ENCODE measurements around the gene CCT8. TPM values are rescaled to one million over a fixed set of nuclear protein-coding genes. Genes with fewer than 3 reads are reported as not detected.

CCT8 gene
- total and polyA plus RNA-seq, 4 experiments from 2014 or later: 109 to 173 (median 122) TPM

- no peak overlapping the region for H3K27ac ChIP-seq (ENCODE audit: low read depth, low read length)
- H3K27ac Mint-ChIP-seq: no peak overlapping the region
- POLR2A ChIA-PET (ENCODE audit: partially characterized antibody): no interaction called here
Observed at GRCh38 chr21:29104239-29104708, 30.8 kb upstream of the CCT8 start.

DNA sequence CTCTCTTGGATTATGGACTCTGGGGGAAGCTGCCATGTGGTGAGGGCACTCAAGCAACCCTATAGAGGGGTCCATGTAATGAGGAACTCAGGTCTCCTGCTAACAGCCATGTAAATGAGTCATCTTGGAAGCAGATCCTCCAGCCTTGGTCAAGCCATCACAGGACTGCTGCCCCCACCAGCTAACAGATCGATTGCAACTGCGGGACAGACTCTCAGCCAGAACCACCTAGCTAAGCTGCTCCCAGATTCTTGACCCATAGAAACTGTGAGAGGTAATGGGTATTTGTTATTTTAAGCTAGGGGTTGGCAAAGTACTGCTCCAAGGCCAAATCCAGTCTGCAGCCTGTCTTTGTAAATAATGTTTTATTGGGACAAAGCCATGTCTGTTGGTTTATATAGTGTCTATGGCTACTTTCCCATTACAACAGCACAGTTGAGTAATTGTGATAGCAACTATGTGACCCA is 29.4 kb upstream of the CCT8 start:
- Histone ChIP-seq H3K9me3 (ENCODE audit: control insufficient read depth in 1 of 2, low read length in 2 of 2) (no peaks in the 10 kb centered on the region), H3K27ac (ENCODE audit: low read depth, low read length) (no peak overlapping the region), H3K27me3 (ENCODE audit: insufficient read depth, low read length) (no peaks in the 10 kb centered on the region), H3K4me1 (ENCODE audit: insufficient read depth, low read length) (no peaks in the 10 kb centered on the region), H3K36me3 (ENCODE audit: insufficient read depth, low read length) (no peaks in the 10 kb centered on the region), H3K4me3 (ENCODE audit: low read length in 2 of 2) (no peak overlapping the region)
- H3K27ac Mint-ChIP-seq: no peak overlapping the region
- peaks cover 8 to 13% of the 10 kb centered on the region in 2 donors for H3K36me3 Mint-ChIP-seq
- ChIA-PET POLR2A (ENCODE audit: partially characterized antibody) (no interaction called here), CTCF (ENCODE audit: partially characterized antibody) (no interaction called here)
- no peak for DNase-seq
- intact Hi-C loops (cut with micrococcal nuclease): no loop called here
- no peaks in the 10 kb centered on the region for H3K27me3 Mint-ChIP-seq
- H3K9me3 Mint-ChIP-seq: peaks cover 0 to 1% (median 0%) of the 10 kb centered on the region in 8 donors
- no peaks in the 10 kb centered on the region for H3K4me1 Mint-ChIP-seq
- H3K4me3 Mint-ChIP-seq: no peak overlapping the region

More at GRCh38 chr21:29104239-29104708, 30.8 kb upstream of the CCT8 start:
- intact Hi-C loops (cut with micrococcal nuclease): no loop called here
- Mint-ChIP-seq H3K36me3 (peaks cover 8 to 13% of the 10 kb centered on the region in 2 donors), H3K27me3 (no peaks in the 10 kb centered on the region), H3K9me3 (peaks cover 0 to 1% (median 0%) of the 10 kb centered on the region in 8 donors), H3K4me3 (no peak overlapping the region), H3K4me1 (no peaks in the 10 kb centered on the region)
- no peak overlapping the region for H3K4me3 ChIP-seq (ENCODE audit: low read length in 2 of 2)
- no peaks in the 10 kb centered on the region for H3K36me3 ChIP-seq (ENCODE audit: insufficient read depth, low read length)
- H3K4me1 ChIP-seq (ENCODE audit: insufficient read depth, low read length): no peaks in the 10 kb centered on the region
- CTCF ChIA-PET (ENCODE audit: partially characterized antibody): no interaction called here
- no peaks in the 10 kb centered on the region for H3K9me3 ChIP-seq (ENCODE audit: control insufficient read depth in 1 of 2, low read length in 2 of 2)
- no peaks in the 10 kb centered on the region for H3K27me3 ChIP-seq (ENCODE audit: insufficient read depth, low read length)
- DNase-seq: no peak

DNA sequence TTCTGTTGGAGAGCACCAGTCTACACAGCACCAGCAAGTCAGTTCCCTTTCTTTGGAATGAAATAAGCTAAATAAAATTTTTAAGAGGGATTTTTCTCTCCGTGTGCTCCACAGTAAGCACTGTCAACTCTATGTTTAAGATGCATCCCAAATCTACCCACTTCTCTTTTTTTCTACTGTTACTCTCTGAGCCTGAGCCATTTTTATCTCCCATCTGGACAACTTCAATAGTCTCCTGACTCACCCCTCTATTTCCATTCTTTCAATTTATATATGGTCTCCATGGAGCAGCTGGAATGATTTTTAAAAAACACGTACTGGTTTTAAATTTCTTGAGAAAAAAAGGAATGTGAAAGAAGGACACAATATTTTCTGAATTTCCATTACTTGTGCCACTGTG is 24.7 kb upstream of the CCT8 start:
- Histone ChIP-seq H3K4me3 (ENCODE audit: low read length in 2 of 2) (no peak overlapping the region), H3K9me3 (ENCODE audit: control insufficient read depth in 1 of 2, low read length in 2 of 2) (no peaks in the 10 kb centered on the region), H3K27me3 (ENCODE audit: insufficient read depth, low read length) (no peaks in the 10 kb centered on the region), H3K36me3 (ENCODE audit: insufficient read depth, low read length) (no peaks in the 10 kb centered on the region), H3K27ac (ENCODE audit: low read depth, low read length) (no peak overlapping the region), H3K4me1 (ENCODE audit: insufficient read depth, low read length) (no peaks in the 10 kb centered on the region)
- H3K27me3 Mint-ChIP-seq: no peaks in the 10 kb centered on the region
- intact Hi-C loops (cut with micrococcal nuclease): no loop called here
- H3K4me3 Mint-ChIP-seq: no peak overlapping the region
- CTCF ChIA-PET (ENCODE audit: partially characterized antibody): interaction anchor here (0.8 to 15.1 kb wide), 3 partner anchors 11 to 276 kb away, joined by 4 to 241 read pairs (median 6); no protein-coding TSS in a partner anchor
- no peaks in the 10 kb centered on the region for H3K9me3 Mint-ChIP-seq
- H3K4me1 Mint-ChIP-seq: no peaks in the 10 kb centered on the region
- no peak overlapping the region for H3K27ac Mint-ChIP-seq
- H3K36me3 Mint-ChIP-seq: peaks cover 7 to 18% of the 10 kb centered on the region in 2 donors
- no peak for DNase-seq
- POLR2A ChIA-PET (ENCODE audit: partially characterized antibody): no interaction called here

DNA sequence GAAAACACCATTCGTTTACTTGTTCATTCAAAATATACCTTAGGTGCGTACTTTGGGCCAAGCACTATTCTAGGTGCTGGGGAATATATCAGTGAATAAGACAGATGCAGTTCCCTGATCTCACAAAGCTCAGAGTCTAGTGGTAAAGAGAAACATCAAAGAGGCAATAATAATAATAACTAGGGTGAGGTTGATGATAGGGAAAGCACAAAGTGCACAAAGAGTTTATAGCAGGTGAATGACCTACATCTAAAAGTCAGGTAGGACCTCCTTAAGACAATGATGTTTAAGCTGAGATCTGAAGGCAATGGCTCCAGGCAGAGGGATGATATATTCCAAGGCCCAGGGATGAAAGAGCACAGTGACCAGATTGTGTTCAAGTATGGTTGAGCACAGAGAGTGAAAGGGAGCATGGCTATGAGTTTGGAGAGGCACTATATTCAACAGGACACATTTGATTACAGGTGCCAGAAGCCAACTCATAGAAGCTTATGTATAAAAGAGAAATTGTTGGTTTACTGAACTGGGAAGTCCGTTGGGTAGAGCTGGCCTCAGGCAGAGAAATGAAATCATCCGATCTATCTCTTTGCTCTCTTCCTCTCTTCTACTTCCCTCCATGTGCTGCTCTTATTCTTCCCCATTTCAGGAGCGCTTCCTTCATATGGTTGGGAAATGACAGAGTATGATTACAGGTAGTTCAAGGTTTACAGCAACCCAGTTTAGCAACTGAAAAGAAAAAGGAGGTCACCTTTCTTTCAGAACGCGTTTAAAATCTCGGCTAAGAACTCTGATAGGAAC is 23.0 kb upstream of the CCT8 start:
- no peaks in the 10 kb centered on the region for H3K36me3 ChIP-seq (ENCODE audit: insufficient read depth, low read length)
- H3K4me3 ChIP-seq (ENCODE audit: low read length in 2 of 2): no peak overlapping the region
- Mint-ChIP-seq H3K4me1 (no peaks in the 10 kb centered on the region), H3K36me3 (peaks cover 7 to 27% of the 10 kb centered on the region in 2 donors), H3K9me3 (no peaks in the 10 kb centered on the region), H3K27ac (no peak overlapping the region), H3K27me3 (no peaks in the 10 kb centered on the region), H3K4me3 (no peak overlapping the region)
- ChIA-PET CTCF (ENCODE audit: partially characterized antibody) (interaction anchor here (0.9 to 15.1 kb wide), 5 partner anchors 9 to 278 kb away, joined by 3 to 241 read pairs (median 3); no protein-coding TSS in a partner anchor), POLR2A (ENCODE audit: partially characterized antibody) (no interaction called here)
- intact Hi-C loops (cut with micrococcal nuclease): no loop called here
- H3K9me3 ChIP-seq (ENCODE audit: control insufficient read depth in 1 of 2, low read length in 2 of 2): no peaks in the 10 kb centered on the region
- H3K4me1 ChIP-seq (ENCODE audit: insufficient read depth, low read length): no peaks in the 10 kb centered on the region
- no peaks in the 10 kb centered on the region for H3K27me3 ChIP-seq (ENCODE audit: insufficient read depth, low read length)
- no peak overlapping the region for H3K27ac ChIP-seq (ENCODE audit: low read depth, low read length)
- DNase-seq: no peak

DNA sequence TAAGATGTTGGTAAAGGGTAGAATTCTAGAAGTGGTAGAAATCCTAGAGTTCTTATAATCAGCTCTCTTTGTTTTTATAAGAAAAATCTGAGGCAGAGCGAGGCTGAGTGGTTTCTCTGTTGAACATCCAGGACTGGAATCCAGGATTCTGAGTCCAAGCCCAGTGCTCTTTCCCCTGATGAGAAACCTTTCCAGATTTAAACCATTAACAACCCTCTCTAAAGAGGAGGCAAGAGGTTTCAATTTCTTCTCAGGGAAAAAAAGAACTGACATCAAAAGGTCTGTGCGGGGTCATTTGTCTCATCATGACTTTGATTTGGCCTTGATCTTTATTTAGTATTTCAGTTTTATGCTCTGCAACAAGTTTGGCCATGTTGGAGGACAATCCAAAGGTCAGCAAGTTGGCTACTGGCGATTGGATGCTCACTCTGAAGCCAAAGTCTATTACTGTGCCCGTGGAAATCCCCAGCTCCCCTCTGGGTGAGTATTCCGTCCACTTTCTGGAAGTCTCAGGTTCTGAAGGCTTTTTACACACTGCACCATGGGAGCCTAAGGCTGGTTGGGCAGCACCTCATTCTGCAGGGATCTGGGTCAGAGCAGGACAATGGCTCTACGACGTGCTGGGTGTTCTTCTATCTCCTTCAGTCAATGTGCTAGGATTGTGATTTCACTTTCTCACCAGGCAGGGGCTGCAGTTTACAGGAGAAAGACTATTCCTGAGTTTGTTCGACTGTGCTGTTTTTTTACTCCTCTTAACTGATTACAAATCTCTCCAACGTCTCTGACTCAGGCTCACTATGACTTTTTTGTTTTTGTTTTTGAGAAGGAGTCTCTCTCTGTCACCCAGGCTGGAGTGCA is 18.9 kb upstream of the CCT8 start:
- CTCF ChIA-PET (ENCODE audit: partially characterized antibody): interaction anchor here (1.1 to 15.1 kb wide), 8 partner anchors 13 to 282 kb away, joined by 3 to 241 read pairs (median 6); partner anchors contain the start of gene BACH1
- POLR2A ChIA-PET (ENCODE audit: partially characterized antibody): no interaction called here
- no peak overlapping the region for H3K4me3 ChIP-seq (ENCODE audit: low read length in 2 of 2)

GRCh38 chr21:29091033-29091432 is 17.6 kb upstream of the CCT8 start:
- no peaks in the 10 kb centered on the region for H3K4me1 Mint-ChIP-seq
- peaks cover 10 to 30% of the 10 kb centered on the region in 2 donors for H3K36me3 Mint-ChIP-seq
- no peaks in the 10 kb centered on the region for H3K9me3 ChIP-seq (ENCODE audit: control insufficient read depth in 1 of 2, low read length in 2 of 2)
- H3K4me3 Mint-ChIP-seq: no peak overlapping the region
- no peaks in the 10 kb centered on the region for H3K36me3 ChIP-seq (ENCODE audit: insufficient read depth, low read length)
- H3K4me3 ChIP-seq (ENCODE audit: low read length in 2 of 2): no peak overlapping the region
- no peak overlapping the region for H3K27ac Mint-ChIP-seq
- H3K4me1 ChIP-seq (ENCODE audit: insufficient read depth, low read length): no peaks in the 10 kb centered on the region
- no peaks in the 10 kb centered on the region for H3K9me3 Mint-ChIP-seq
- intact Hi-C loops (cut with micrococcal nuclease): no loop called here
- H3K27me3 Mint-ChIP-seq: no peaks in the 10 kb centered on the region
- DNase-seq: no peak
- no peak overlapping the region for H3K27ac ChIP-seq (ENCODE audit: low read depth, low read length)
- H3K27me3 ChIP-seq (ENCODE audit: insufficient read depth, low read length): no peaks in the 10 kb centered on the region
- CTCF ChIA-PET (ENCODE audit: partially characterized antibody): interaction anchor here (1.3 to 15.1 kb wide), 9 partner anchors 9 to 283 kb away, joined by 3 to 241 read pairs (median 7); no protein-coding TSS in a partner anchor
- POLR2A ChIA-PET (ENCODE audit: partially characterized antibody): no interaction called here

More for the DNA sequence above, 18.9 kb upstream of the CCT8 start:
- H3K36me3 Mint-ChIP-seq: peaks cover 4 to 26% of the 10 kb centered on the region in 2 donors
- H3K4me1 Mint-ChIP-seq: no peaks in the 10 kb centered on the region
- H3K27ac Mint-ChIP-seq: no peak overlapping the region
- no peak for DNase-seq
- Histone ChIP-seq H3K4me1 (ENCODE audit: insufficient read depth, low read length) (no peaks in the 10 kb centered on the region), H3K27me3 (ENCODE audit: insufficient read depth, low read length) (no peaks in the 10 kb centered on the region), H3K27ac (ENCODE audit: low read depth, low read length) (no peak overlapping the region), H3K36me3 (ENCODE audit: insufficient read depth, low read length) (no peaks in the 10 kb centered on the region), H3K9me3 (ENCODE audit: control insufficient read depth in 1 of 2, low read length in 2 of 2) (no peaks in the 10 kb centered on the region)
- H3K4me3 Mint-ChIP-seq: no peak overlapping the region
- no peaks in the 10 kb centered on the region for H3K27me3 Mint-ChIP-seq
- intact Hi-C loops (cut with micrococcal nuclease): no loop called here
- H3K9me3 Mint-ChIP-seq: no peaks in the 10 kb centered on the region
